Activated T-cell treated with anti-CD3 and anti-CD28 coated beads for 24 hours (primary cell): Measurements from ENCODE around the gene SPDYE4.
A peak's percentile ranks its signal among the peaks of the same experiment; 100 is the strongest.

Experiments used
- DNase-seq: peaks from one replicate; pipeline ENCODE4 v3.0.0-alpha.2; 2020; ENCODE audit warnings: low read depth

SPDYE4 gene

DNA sequence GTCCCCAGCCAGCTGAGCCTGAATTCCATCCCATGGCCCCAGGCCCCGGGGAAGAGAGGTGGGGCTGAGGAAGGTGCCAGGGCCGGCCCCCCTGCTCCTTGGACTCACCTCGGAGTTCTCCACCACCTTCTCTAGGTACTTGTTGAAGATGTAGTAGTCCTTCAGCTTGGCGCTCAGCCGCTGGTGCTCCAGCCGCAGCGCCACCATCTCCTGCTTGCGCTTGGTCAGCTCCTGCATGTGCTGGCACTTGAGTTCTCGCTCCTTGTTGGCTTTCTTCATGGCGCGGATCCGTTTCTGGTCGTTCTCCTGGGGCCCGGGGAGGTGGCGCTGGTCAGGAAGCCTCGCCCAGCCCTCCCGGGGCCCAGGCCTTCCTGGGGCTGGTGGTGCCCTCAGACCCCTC, 17.0 kb downstream of the SPDYE4 start:
- DNase-seq = no peak

- peak; percentile 24 for DNase-seq
These were observed 17.9 kb downstream of the SPDYE4 start for GRCh38 chr17:8740486-8740885.

GRCh38 chr17:8739097-8739496, 19.2 kb downstream of the SPDYE4 start:
- DNase-seq = no peak

- no peak for DNase-seq
These were observed 21.6 kb downstream of the SPDYE4 start for GRCh38 chr17:8736796-8737195.

- DNase-seq = no peak
These were observed 22.0 kb downstream of the SPDYE4 start for GRCh38 chr17:8736362-8736761.

DNA sequence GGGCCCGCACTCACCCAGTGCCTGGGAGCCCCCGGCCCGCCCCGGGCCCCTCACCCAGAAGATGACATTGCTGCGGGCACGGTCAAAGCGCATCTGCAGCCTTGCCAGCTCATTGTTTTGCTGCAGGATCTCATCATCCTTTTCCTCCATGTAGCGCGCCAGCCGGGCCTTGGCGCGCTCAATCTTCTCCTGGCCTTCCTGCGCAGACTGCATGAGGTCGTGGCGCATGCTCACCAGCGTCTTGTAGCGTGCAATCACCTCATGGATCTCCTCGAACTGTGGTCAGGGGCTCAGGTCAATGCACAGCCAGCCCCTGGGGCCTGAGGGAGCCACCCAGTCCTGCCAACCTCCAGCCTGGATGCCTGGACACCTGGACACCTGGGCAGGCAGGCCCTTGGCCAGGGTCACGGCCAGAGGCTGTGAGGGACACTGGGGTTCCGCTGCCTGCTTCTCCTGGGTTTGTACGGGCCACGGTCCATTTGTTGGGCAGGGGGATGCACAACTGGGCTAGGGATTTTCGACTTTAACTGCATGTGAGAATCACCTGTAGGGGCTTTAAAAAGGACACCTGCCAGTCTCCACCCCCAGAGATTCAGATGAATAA, 22.9 kb downstream of the SPDYE4 start:
- no peak for DNase-seq

DNA sequence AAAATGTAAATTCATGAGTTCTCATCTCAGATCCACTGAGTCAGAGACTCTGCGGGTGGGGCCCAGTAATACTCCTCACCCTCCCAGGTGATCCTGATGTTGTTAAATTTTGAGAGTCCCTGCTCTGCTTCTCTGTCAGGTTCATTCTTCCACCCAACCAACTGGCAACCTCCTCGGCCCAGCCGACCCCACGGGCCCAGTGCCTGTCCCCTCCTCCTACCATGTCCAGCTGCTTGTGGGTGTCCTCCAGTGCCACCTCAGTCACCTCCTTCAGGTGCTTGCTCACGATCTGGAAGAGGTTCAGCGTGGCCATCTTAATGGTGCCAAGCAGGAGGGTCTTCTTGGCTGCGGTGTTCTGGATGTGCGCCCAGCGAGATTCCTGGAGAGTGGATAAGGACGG, 23.5 kb downstream of the SPDYE4 start:
- DNase-seq = no peak

GRCh38 chr17:8732406-8733085, 25.8 kb downstream of the SPDYE4 start:
- DNase-seq = no peak

- DNase-seq = no peak
These were observed 28.5 kb downstream of the SPDYE4 start for GRCh38 chr17:8729860-8730259.

- DNase-seq = no peak
These were observed 28.9 kb downstream of the SPDYE4 start for GRCh38 chr17:8729421-8729820.

- DNase-seq = no peak
These were observed 29.4 kb downstream of the SPDYE4 start for GRCh38 chr17:8728971-8729370.

DNA sequence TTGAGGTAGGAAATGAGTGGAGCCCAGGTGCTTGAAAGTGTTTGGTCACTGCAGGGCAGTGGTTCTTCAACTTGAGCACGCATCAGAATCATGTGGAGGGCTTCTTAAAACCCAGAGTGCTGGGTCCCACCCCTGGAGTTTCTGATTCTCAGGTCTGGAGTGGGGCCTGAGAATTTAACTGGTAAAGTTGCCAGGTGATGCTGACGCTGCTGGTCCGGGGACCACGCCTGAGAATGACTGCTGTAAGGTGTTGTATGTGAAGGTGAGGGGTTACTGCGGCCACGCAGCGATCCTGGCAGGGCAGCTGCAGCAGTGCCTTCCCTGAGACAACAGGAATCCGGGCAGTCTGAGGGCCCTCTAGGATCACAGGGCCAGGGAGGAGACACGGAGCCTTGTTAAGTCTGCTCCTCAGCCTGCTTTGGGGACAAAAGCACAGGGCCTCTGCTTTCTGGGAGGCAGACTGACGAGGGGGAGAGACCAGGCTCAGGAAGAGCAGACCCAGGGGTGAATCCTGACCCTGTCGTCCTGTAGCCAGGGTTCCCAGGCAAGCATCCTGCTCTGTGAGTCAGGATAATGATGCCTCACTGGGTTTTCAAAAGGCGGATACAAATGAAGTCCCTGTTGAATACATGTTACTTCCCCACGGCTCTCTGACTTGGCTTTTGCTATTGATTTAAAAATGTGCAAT, 30.0 kb downstream of the SPDYE4 start:
- DNase-seq = no peak

DNA sequence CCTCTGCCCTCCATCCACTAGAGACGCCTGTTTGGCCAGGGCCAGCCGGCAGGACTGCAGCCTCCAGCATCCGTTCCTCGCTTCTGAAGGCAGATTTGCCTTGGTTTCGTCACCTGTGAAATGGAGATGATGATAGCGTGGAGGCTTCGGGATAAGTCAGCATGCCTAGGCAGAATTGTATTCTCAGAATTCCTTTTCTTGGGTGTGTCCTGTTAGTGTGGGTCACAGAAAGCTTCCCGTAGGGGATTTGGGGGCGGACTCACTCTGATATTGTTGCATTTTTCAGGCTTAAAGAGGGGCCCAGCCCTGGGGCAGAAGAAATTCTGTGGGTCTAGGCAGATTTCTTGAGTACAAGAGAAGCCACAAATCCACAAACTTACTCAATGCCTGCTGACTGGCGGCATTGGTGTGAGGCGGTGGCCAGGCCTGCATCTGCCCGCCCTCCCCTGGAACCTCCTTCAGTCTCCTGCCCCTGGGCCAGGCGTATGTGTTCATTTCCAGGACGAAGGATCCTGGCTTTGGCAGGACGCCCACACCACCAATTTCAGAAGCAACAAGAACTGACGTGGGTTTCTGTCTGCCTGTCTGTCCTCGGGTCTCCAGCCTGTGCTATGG, 31.3 kb downstream of the SPDYE4 start:
- DNase-seq = no peak

- no peak for DNase-seq
These were observed 32.2 kb downstream of the SPDYE4 start for GRCh38 chr17:8725881-8726876.

GRCh38 chr17:8724451-8724850, 33.9 kb downstream of the SPDYE4 start:
- DNase-seq = no peak

GRCh38 chr17:8720596-8720995, 37.8 kb downstream of the SPDYE4 start:
- no peak for DNase-seq

DNA sequence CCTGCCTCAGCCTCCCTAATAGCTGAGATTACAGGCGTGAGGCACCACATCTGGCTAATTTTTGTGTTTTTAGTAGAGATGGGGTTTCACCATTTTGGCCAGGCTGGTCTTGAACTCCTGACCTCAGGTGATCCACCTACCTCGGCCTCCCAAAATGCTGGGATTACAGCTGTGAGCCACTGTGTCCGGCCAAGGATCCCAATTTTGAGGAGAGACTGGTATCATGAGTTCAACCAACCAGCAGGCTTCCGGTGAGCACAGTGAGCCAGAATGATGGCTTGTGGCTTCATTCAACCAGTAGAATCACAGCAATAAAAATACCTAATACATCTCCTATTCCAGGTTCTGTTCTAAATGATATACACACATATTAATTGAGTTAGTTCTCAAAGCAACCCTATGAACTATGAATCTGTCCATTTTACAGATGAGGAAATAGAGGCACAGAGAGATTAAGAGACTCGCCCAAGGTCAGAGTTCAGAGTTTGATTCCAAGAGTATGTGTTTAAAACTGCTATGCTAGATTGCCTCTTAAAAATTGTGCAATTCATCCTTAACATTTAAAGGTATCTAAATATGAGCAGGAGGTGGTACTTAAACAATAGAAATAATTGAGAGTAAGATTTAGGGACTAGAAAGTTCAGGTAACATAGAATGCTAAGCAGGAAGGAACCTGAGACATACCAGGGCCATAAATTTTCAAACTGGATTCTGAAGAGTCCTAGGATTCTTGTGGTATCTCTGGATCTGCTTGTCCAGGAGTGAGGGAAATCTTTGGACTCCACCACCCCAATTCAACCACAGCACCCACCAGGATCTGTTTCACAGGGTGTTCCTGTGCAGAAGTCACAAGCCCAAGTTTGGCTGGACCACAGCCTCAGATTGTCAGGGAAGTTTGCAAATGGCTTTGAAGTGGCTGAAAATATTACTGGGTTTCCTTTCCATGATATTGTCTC, 38.8 kb downstream of the SPDYE4 start:
- DNase-seq = no peak

DNA sequence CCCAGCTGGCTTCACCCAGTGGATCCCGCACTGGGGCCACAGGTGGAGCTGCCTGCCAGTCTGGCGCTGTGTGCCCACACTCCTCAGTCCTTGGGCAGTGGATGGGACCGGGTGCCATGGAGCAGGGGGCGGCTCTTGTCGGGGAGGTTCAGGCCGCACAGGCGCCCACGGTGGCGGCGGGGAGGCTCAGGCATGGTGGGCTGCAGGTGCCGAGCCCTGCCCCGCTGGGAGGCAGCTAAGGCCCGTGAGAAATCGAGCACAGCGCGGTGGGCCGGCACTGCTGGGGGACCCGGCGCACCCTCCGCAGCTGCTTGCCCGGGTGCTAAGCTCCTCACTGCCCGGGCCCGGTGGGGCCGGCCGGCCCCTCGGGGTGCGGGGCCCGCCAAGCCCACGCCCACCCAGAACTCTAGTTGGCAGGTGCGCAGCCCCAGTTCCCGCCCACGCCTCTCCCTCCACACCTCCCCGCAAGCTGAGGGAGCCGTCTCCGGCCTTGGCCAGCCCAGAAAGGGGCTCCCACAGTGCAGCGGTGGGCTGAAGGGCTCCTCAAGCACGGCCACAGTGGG, 40.3 kb downstream of the SPDYE4 start:
- DNase-seq = no peak

- no peak for DNase-seq
These were observed 44.5 kb downstream of the SPDYE4 start for GRCh38 chr17:8713878-8714277.

DNA sequence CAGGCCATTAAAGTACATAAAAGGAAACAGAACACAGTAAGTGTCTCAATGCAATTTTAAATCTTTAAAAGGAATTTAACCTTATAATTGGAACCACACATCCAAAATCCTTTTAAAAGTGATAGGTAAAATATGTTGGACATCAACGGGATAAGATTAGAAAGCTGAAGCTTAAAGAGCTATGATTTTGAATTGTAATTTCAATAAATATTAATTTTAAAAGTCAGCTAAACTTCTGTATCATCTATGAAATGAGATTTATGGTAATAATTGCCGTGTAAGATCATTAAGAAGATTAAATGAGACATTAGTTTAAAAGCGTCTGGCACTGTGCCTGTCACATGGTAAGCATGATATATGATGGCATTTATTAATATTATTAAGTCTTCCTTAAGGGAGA, 45.0 kb downstream of the SPDYE4 start:
- DNase-seq = no peak
